Adrenal gland (tissue), 12 donors: Measurements from ENCODE around the gene CCDC174. TPM values are rescaled to one million over a fixed set of nuclear protein-coding genes. Genes with fewer than 3 reads are reported as not detected.

Experiments used
- DNase-seq, 7 donors: peaks; one replicate each; pipeline ENCODE4 v3.0.0-alpha.2; 2019 to 2020
- H3K27ac ChIP-seq, 5 donors: fragments of 200-600 bp; sonication (generic) in 4 of 5; 1 replicate in 3 of 5; 2 replicates in 2 of 5; pipeline versions ENCODE4 v1.5.1 to v1.8.0; 2016 to 2020; ENCODE audit warnings: mild to moderate bottlenecking in 1 of 5
- H3K27me3 ChIP-seq: fragments of 200-600 bp; 2 replicates; pipeline ENCODE4 v1.8.0; 2021
- H3K36me3 ChIP-seq, 2 donors: fragments of 200-600 bp; replicated peaks in 1 of 2; 1 replicate in 1 of 2; 2 replicates in 1 of 2; pipeline versions ENCODE4 v1.5.1 to v1.8.0; 2018 to 2022
- H3K4me1 ChIP-seq, 2 donors: fragments of 200-600 bp; replicated peaks in 1 of 2; 1 replicate in 1 of 2; 2 replicates in 1 of 2; pipeline versions ENCODE4 v1.5.1 to v1.8.0; 2018 to 2021
- H3K4me3 ChIP-seq, 4 donors: fragments of 200-600 bp; sonication (generic) in 3 of 4; one replicate each; pipeline ENCODE4 v1.5.1; 2016 to 2018
- H3K9me3 ChIP-seq, 3 donors: fragments of 200-600 bp; sonication (generic) in 1 of 3; replicated peaks in 1 of 3; 1 replicate in 2 of 3; 2 replicates in 1 of 3; pipeline versions ENCODE4 v1.5.1 to v1.8.0; 2016 to 2021
- CTCF ChIP-seq, 6 experiments: fragments of 450-650 bp in 4 of 6; fragments of 200-600 bp in 2 of 6; sonication (generic) in 1 of 6; IDR thresholded peaks; 1 replicate in 5 of 6; 2 replicates in 1 of 6; pipeline versions ENCODE4 v1.5.1 to v1.8.0; 2016 to 2021; ENCODE audit warnings: antibody characterized with exemption in 6 of 6, mild to moderate bottlenecking in 2 of 6, moderate library complexity in 1 of 6
- POLR2A ChIP-seq, 2 donors: fragments of 450-650 bp; IDR thresholded peaks; one replicate each; pipeline ENCODE4 v1.6.1; 2017; ENCODE audit warnings: antibody characterized with exemption in 2 of 2, mild to moderate bottlenecking in 2 of 2, moderate library complexity in 1 of 2
- WGBS, 4 donors: extraction: QIAGEN DNeasy Blood & Tissue Kit in 2 of 4; methylation state at CpG; one replicate each; pipeline versions ENCODE4 v1.1.5 to v1.1.7; 2013 to 2017; 5-methylcytosine and 5-hydroxymethylcytosine counted together
- intact Hi-C, 2 donors: fragments of 100-400 bp; cut with DNase I; formaldehyde crosslinking; loops; one replicate each; pipeline versions ENCODE4 v1.14.1 to v1.15.0; 2022 to 2023
- polyA plus RNA-seq, 3 donors: library from polyadenylated mRNA; stranded (reverse); fragments of 200-250 nt in 2 of 3; fragments of 350-450 nt in 1 of 3; fragmentation: Illumina TruSeq in 1 of 3; extraction: RNeasy Lipid Tissue Mini Kit (QIAGEN cat#74804) in 1 of 3; gene quantifications; one replicate each; pipeline ENCODE4 v1.2.3, GENCODE V29; 2013 to 2014
- total RNA-seq, 9 donors: library from RNA; depleted of rRNA in 4 of 9; stranded (reverse); fragments of >200 nt in 4 of 9; fragments of 120-200 nt in 1 of 9; fragmentation: NEBNext Ultra II Directional in 1 of 9; extraction: Animal tissue kit (Norgen Biotek cat#: 25700) in 1 of 9; gene quantifications; one replicate each; pipeline versions ENCODE4 v1.1.0 to v1.2.4, GENCODE V29; 2013 to 2023
- donor health status: healthy with polysubstance abuse.
- donor health status: Bipolar disorder and iron deficiency.
- donor health status: DM: yes; HTN: yes; CAD: no.
- donor health status: DM: no; HTN: no; CAD: no.
- donor health status: DM: no; HTN: no; CAD: no.
- donor health status: DM: yes; HTN: yes; CAD: no.

The CCDC174 gene
- total and polyA plus RNA-seq, 12 donors: 4.3 to 31.6 (median 20.1) TPM

- Histone ChIP-seq H3K27ac (no peak overlapping the region), H3K4me3 (no peak overlapping the region), H3K4me1 (no peaks in the 10 kb centered on the region), H3K9me3 (no peaks in the 10 kb centered on the region), H3K27me3 (no peaks in the 10 kb centered on the region), H3K36me3 (no peaks in the 10 kb centered on the region)
- WGBS, 4 donors: 87 to 96% (median 94%) methylated on average over 2 of the region's 2 CpGs
- intact Hi-C loops: no loop called here
- TF ChIP-seq CTCF (IDR thresholded peaks at IDR 0.05) (no peak), POLR2A (IDR thresholded peaks at IDR 0.05) (no peak)
- no peak for DNase-seq
Observed at GRCh38 chr3:14719006-14719405, 67.4 kb downstream of the CCDC174 start.

GRCh38 chr3:14721126-14721864 lies 69.7 kb downstream of the CCDC174 start:
- no peaks in the 10 kb centered on the region for H3K4me1 ChIP-seq
- intact Hi-C loops: no loop called here
- no peak overlapping the region for H3K27ac ChIP-seq
- no peak for DNase-seq
- TF ChIP-seq CTCF (IDR thresholded peaks at IDR 0.05) (no peak), POLR2A (IDR thresholded peaks at IDR 0.05) (no peak)
- H3K27me3 ChIP-seq: no peaks in the 10 kb centered on the region
- no peak overlapping the region for H3K4me3 ChIP-seq
- no peaks in the 10 kb centered on the region for H3K9me3 ChIP-seq
- WGBS, 4 donors: 76 to 80% (median 78%) methylated on average over 8 of the region's 8 CpGs
- no peaks in the 10 kb centered on the region for H3K36me3 ChIP-seq

Other genes with a start within 250 kb of the CCDC174 start
- 100 to 1,000 TPM in 3 of 9 donors, 10 to 100 TPM in 6; 35.8 to 197 (median 89.4) TPM for gene SLC6A6, start 249.2 kb upstream of the CCDC174 start, total RNA-seq
- gene SLC6A6, start 249.2 kb upstream of the CCDC174 start, polyA plus RNA-seq: 10 to 100 TPM; 10.6 to 80.8 (median 13.0) TPM
- 1 to 10 TPM in 5 of 9 donors, under 1 TPM in 4; 0.09 to 2.1 (median 1.4) TPM for gene GRIP2, start 111.4 kb upstream of the CCDC174 start, total RNA-seq
- 1 to 10 TPM in 1 of 3 donors, under 1 TPM in 2; 0.49 to 2.5 (median 0.74) TPM for gene GRIP2, start 111.4 kb upstream of the CCDC174 start, polyA plus RNA-seq
- under 1 TPM in 2 of 9 donors, not detected in 7; 0.07 to 0.39 TPM for gene C3orf20, start 23.4 kb downstream of the CCDC174 start, total RNA-seq
- gene C3orf20, start 23.4 kb downstream of the CCDC174 start, polyA plus RNA-seq: not detected
- 10 to 100 TPM in 7 of 9 donors, 1 to 10 TPM in 2; 5.6 to 21.4 (median 14.9) TPM for gene FGD5, start 167.2 kb downstream of the CCDC174 start, total RNA-seq
- gene FGD5, start 167.2 kb downstream of the CCDC174 start, polyA plus RNA-seq: 1 to 10 TPM; 4.9 to 9.3 (median 7.0) TPM